Loucy (cell line): ENCODE results near the gene CYP27B1.

Experiments
- H2AFZ ChIP-seq: fragments of 200-600 bp; sonication (generic); 2 replicates; pipeline ENCODE4 v1.6.0; 2016; ENCODE audit warnings: antibody characterized with exemption, mild to moderate bottlenecking, low read length, moderate library complexity
- H3F3A ChIP-seq: fragments of 200-600 bp; 2 replicates; pipeline ENCODE4 v1.6.0; 2016; ENCODE audit warnings: antibody characterized with exemption, low read depth, mild to moderate bottlenecking
- H3K27me3 ChIP-seq: fragments of 200-600 bp; sonication (generic); 2 replicates; pipeline ENCODE4 v1.6.1; 2014; ENCODE audit warnings: low read length, mild to moderate bottlenecking; ENCODE audit not compliant: insufficient read depth, poor library complexity, severe bottlenecking
- H3K36me3 ChIP-seq: fragments of 200-600 bp; sonication (generic); 2 replicates; pipeline ENCODE4 v1.6.1; 2016; ENCODE audit warnings: low read length; ENCODE audit not compliant: insufficient read depth
- H3K4me1 ChIP-seq: fragments of 200-600 bp; sonication (generic); 2 replicates; pipeline ENCODE4 v1.5.1; 2014; ENCODE audit warnings: low read length, mild to moderate bottlenecking; ENCODE audit not compliant: insufficient read depth, poor library complexity, severe bottlenecking
- H3K4me2 ChIP-seq: fragments of 200-600 bp; sonication (generic); 2 replicates; pipeline ENCODE4 v1.6.0; 2014; ENCODE audit warnings: antibody characterized with exemption, low read length, low read depth, mild to moderate bottlenecking; ENCODE audit not compliant: poor library complexity, severe bottlenecking
- H3K4me3 ChIP-seq: fragments of 200-600 bp; sonication (generic); 2 replicates; pipeline ENCODE4 v1.5.1; 2014; ENCODE audit warnings: low read length, mild to moderate bottlenecking, mixed read lengths; ENCODE audit not compliant: poor library complexity, severe bottlenecking
- H3K79me2 ChIP-seq: fragments of 200-600 bp; sonication (generic); 2 replicates; pipeline ENCODE4 v1.6.1; 2014; ENCODE audit warnings: low read length; ENCODE audit not compliant: insufficient read depth
- H3K9ac ChIP-seq: fragments of 200-600 bp; sonication (generic); 2 replicates; pipeline ENCODE4 v1.6.0; 2014; ENCODE audit warnings: mild to moderate bottlenecking, low read depth, low read length, moderate library complexity; ENCODE audit not compliant: poor library complexity, severe bottlenecking
- H3K9me2 ChIP-seq: fragments of 200-600 bp; sonication (generic); replicated peaks from 2 replicates; pipeline ENCODE4 v1.6.1; 2016; ENCODE audit warnings: low read depth, low read length, mixed read lengths
- H3K9me3 ChIP-seq: fragments of 200-600 bp; sonication (generic); 2 replicates; pipeline ENCODE4 v1.6.1; 2014; ENCODE audit warnings: mild to moderate bottlenecking, antibody characterized with exemption, low read length, low read depth; ENCODE audit not compliant: insufficient read depth
- H4K20me1 ChIP-seq: fragments of 200-600 bp; sonication (generic); 2 replicates; pipeline ENCODE4 v1.6.0; 2014; ENCODE audit warnings: antibody characterized with exemption, low read length, mild to moderate bottlenecking; ENCODE audit not compliant: insufficient read depth, poor library complexity, severe bottlenecking
- EZH2phosphoT487 ChIP-seq: fragments of 200-600 bp; IDR thresholded peaks from 2 replicates; pipeline ENCODE4 v1.6.1; 2018; ENCODE audit warnings: antibody characterized with exemption, mild to moderate bottlenecking, moderate library complexity, borderline replicate concordance
- TF ChIP-seq, protein P1 (sequence below): fragments of 200-600 bp; sonication (generic); conservative IDR thresholded peaks from 2 replicates; pipeline ENCODE4 v1.5.1; 2014; ENCODE audit warnings: mild to moderate bottlenecking, antibody characterized with exemption, low read length

The CYP27B1 gene

DNA sequence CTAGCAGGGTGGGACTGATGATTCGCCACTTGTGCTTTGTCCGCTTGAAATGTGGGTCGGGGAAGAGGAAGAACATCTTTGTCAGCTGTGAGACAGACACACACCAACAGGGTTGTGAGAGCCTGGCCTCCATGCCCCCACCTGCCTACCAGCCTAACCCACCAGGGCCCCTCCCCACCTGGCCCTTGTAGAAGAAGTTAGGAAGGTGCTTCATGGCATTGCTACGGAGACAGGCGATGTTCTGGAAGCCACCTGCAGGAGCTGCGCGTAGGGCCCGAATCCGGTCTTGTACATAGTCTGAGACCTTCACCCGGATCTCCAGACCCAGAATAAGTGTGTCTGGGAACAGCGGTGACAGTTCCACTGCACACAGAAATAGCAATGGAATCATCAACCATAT lies 2.7 kb upstream of the CYP27B1 start:
- H3K9me2 ChIP-seq, result no peaks in the 10 kb centered on the region
- H4K20me1 ChIP-seq, result no peaks in the 10 kb centered on the region
- H3K4me1 ChIP-seq, result peaks cover 11% of the 10 kb centered on the region
- no peaks in the 10 kb centered on the region for H3K9me3 ChIP-seq
- no peaks in the 10 kb centered on the region for H3K27me3 ChIP-seq
- no peaks in the 10 kb centered on the region for H3K36me3 ChIP-seq
- H3K9ac ChIP-seq, result no peak overlapping the region
- no peak overlapping the region for H3K4me2 ChIP-seq
- TF ChIP-seq, protein P1, sequence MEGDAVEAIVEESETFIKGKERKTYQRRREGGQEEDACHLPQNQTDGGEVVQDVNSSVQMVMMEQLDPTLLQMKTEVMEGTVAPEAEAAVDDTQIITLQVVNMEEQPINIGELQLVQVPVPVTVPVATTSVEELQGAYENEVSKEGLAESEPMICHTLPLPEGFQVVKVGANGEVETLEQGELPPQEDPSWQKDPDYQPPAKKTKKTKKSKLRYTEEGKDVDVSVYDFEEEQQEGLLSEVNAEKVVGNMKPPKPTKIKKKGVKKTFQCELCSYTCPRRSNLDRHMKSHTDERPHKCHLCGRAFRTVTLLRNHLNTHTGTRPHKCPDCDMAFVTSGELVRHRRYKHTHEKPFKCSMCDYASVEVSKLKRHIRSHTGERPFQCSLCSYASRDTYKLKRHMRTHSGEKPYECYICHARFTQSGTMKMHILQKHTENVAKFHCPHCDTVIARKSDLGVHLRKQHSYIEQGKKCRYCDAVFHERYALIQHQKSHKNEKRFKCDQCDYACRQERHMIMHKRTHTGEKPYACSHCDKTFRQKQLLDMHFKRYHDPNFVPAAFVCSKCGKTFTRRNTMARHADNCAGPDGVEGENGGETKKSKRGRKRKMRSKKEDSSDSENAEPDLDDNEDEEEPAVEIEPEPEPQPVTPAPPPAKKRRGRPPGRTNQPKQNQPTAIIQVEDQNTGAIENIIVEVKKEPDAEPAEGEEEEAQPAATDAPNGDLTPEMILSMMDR, result no peak
- no peak for TF ChIP-seq EZH2phosphoT487
- H3K4me3 ChIP-seq, result no peak overlapping the region
- H2AFZ ChIP-seq, result no peak overlapping the region
- no peaks in the 10 kb centered on the region for H3F3A ChIP-seq
- peaks cover 17% of the 10 kb centered on the region for H3K79me2 ChIP-seq

DNA sequence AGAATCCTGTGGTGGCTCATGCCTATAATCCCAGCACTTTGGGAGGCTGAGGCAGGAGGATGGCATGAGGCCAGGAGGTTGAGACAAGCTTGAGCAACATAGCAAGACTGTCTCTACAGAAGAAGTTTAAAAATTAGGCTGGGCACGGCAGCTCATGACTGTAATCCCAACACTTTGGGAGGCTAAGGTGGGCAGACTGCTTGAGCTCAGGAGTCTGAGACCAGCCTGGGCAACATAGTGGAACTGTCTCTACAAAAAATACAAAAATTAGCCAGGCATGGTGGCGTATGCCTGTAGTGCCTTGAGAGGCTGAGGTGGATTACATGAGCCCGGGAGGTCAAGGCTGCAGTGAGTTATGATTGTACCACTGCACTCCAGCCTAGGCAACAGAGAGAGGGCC lies 998 bp upstream of the CYP27B1 start:
- no peaks in the 10 kb centered on the region for H3F3A ChIP-seq
- H3K4me3 ChIP-seq, result no peak overlapping the region
- peaks cover 11% of the 10 kb centered on the region for H3K79me2 ChIP-seq
- TF ChIP-seq, protein P1, result no peak
- no peak for TF ChIP-seq EZH2phosphoT487
- no peaks in the 10 kb centered on the region for H3K36me3 ChIP-seq
- no peaks in the 10 kb centered on the region for H4K20me1 ChIP-seq
- no peak overlapping the region for H3K9ac ChIP-seq
- H3K9me3 ChIP-seq, result no peaks in the 10 kb centered on the region
- no peaks in the 10 kb centered on the region for H3K9me2 ChIP-seq
- H2AFZ ChIP-seq, result no peak overlapping the region
- peaks cover 11% of the 10 kb centered on the region for H3K4me1 ChIP-seq
- no peak overlapping the region for H3K4me2 ChIP-seq
- H3K27me3 ChIP-seq, result no peaks in the 10 kb centered on the region

DNA sequence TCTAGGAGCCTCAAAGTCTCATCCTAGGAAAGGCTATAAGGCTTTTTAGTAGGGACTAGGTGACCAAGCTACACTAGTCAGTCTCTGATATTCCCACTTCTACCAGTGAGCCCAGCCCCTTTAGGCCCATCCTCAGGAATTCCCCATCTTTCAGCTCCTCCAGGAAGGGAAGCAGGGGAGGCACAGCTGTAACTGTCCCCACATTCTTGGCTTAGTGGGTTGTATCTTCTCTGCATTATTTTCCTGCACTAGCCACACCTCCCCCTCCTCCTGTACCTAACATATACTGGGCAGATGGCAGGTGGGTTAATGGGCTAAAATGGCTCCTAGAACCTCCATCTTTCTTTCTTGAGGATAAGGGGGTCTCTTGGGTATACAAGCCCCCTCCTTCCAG lies 424 bp upstream of the CYP27B1 start:
- Histone ChIP-seq H4K20me1 (no peaks in the 10 kb centered on the region), H3K27me3 (no peaks in the 10 kb centered on the region), H3K79me2 (peaks cover 11% of the 10 kb centered on the region), H3F3A (no peaks in the 10 kb centered on the region), H3K4me3 (no peak overlapping the region), H3K9me3 (no peaks in the 10 kb centered on the region), H3K4me1 (peaks cover 11% of the 10 kb centered on the region), H3K4me2 (no peak overlapping the region), H3K9ac (no peak overlapping the region), H2AFZ (no peak overlapping the region), H3K9me2 (no peaks in the 10 kb centered on the region), H3K36me3 (no peaks in the 10 kb centered on the region)
- no peak for TF ChIP-seq EZH2phosphoT487
- TF ChIP-seq, protein P1, result no peak
